HFFc6 (cell line): ENCODE measurements around the gene OR2T6. TPM values are rescaled to one million over a fixed set of nuclear protein-coding genes. Genes with fewer than 3 reads are reported as not detected.
"Not testable (repeated sequence)": the region's sequence is repeated elsewhere in the genome, so short reads cannot be mapped to it uniquely, and the experiment has no call there.

Experiments used
- DNase-seq: peaks from one replicate; pipeline ENCODE4 v3.0.0-alpha.2; 2018
- H3K27ac Mint-ChIP-seq: 2 replicates; pipeline ENCODE4 v1.8.0; 2020; ENCODE audit warnings: mild to moderate bottlenecking, mixed read lengths
- H3K27me3 Mint-ChIP-seq: 2 replicates; pipeline ENCODE4 v1.8.0; 2021; ENCODE audit warnings: mild to moderate bottlenecking, moderate library complexity, mixed read lengths; ENCODE audit not compliant: insufficient read depth
- H3K36me3 Mint-ChIP-seq: 2 replicates; pipeline ENCODE4 v1.8.0; 2021; ENCODE audit warnings: low read depth, mixed read lengths
- H3K4me1 Mint-ChIP-seq: 2 replicates; pipeline ENCODE4 v1.8.0; 2020; ENCODE audit warnings: low read depth, mixed read lengths
- H3K4me3 Mint-ChIP-seq: 2 replicates; pipeline ENCODE4 v1.8.0; 2020; ENCODE audit warnings: mild to moderate bottlenecking, moderate library complexity, mixed read lengths
- H3K9me3 Mint-ChIP-seq: 2 replicates; pipeline ENCODE4 v1.8.0; 2020; ENCODE audit warnings: mild to moderate bottlenecking, mixed read lengths
- total RNA-seq, 6 experiments: library from RNA; stranded (reverse); fragmentation: NEBNext Ultra II Directional; extraction: Animal tissue kit (Norgen Biotek cat#: 25700); gene quantifications; 2 replicates in 1 of 6; 3 replicates in 5 of 6; pipeline ENCODE4 v1.2.3, GENCODE V29; 2021
- TF ChIP-seq, protein P1 (sequence below): fragments of 200-600 bp; sonication (generic); IDR thresholded peaks from 2 replicates; pipeline ENCODE4 v1.5.0; 2021; ENCODE audit warnings: antibody characterized with exemption, mild to moderate bottlenecking

OR2T6 gene
- total RNA-seq, 6 experiments from 2014 or later, result not detected

DNA sequence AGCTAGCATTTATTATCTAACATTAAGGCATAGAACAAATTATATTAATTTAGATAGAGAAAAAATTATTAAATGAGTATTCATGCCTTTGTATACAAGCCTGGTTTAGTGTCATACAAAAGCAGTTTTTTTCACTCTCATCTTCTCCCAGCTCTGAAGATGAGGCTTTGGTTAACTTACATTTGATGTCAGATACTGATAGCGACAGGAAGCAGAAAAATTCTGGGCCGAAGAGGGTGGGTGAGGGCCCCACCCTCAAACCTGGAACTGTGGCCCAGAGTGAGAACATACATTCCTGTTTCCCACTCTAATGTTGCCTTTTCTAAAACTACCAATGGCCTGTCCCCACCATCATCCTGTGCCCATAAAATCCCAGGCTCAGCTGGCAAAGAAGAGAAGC, 42.3 kb downstream of the OR2T6 start:
- no peaks in the 10 kb centered on the region for H3K4me1 Mint-ChIP-seq
- TF ChIP-seq, protein P1, sequence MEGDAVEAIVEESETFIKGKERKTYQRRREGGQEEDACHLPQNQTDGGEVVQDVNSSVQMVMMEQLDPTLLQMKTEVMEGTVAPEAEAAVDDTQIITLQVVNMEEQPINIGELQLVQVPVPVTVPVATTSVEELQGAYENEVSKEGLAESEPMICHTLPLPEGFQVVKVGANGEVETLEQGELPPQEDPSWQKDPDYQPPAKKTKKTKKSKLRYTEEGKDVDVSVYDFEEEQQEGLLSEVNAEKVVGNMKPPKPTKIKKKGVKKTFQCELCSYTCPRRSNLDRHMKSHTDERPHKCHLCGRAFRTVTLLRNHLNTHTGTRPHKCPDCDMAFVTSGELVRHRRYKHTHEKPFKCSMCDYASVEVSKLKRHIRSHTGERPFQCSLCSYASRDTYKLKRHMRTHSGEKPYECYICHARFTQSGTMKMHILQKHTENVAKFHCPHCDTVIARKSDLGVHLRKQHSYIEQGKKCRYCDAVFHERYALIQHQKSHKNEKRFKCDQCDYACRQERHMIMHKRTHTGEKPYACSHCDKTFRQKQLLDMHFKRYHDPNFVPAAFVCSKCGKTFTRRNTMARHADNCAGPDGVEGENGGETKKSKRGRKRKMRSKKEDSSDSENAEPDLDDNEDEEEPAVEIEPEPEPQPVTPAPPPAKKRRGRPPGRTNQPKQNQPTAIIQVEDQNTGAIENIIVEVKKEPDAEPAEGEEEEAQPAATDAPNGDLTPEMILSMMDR, result no peak
- H3K27me3 Mint-ChIP-seq, result no peaks in the 10 kb centered on the region; the same call in 1 of the 2 replicates
- peaks cover 62% of the 10 kb centered on the region for H3K9me3 Mint-ChIP-seq
- no peak overlapping the region for H3K27ac Mint-ChIP-seq
- H3K4me3 Mint-ChIP-seq, result no peak overlapping the region
- H3K36me3 Mint-ChIP-seq, result no peaks in the 10 kb centered on the region
- DNase-seq, result no peak

DNA sequence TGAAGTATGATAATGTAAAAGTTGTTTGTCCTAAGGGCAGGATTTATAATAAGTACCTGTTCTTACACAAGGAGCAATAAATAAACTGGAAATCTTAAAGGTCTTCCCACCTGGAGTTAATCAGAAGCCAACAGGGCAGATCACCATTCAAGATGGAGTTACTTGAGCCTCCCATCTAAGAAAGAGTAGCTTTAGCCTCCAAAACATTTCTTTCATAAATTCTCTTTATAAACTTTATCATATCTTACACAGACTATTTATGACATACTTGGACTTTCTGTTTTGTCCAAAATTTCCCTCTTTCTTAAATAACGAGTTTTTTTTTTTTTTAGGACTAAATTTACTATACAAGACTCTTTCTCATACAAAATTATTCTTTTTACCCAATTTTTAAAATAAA, 45.8 kb downstream of the OR2T6 start:
- H3K27ac Mint-ChIP-seq, result no peak overlapping the region
- H3K27me3 Mint-ChIP-seq, result no peaks in the 10 kb centered on the region; the same call in 1 of the 2 replicates
- H3K9me3 Mint-ChIP-seq, result peaks cover 59% of the 10 kb centered on the region
- no peaks in the 10 kb centered on the region for H3K36me3 Mint-ChIP-seq
- no peaks in the 10 kb centered on the region for H3K4me1 Mint-ChIP-seq
- H3K4me3 Mint-ChIP-seq, result no peak overlapping the region
- DNase-seq, result no peak
- TF ChIP-seq, protein P1, result no peak

DNA sequence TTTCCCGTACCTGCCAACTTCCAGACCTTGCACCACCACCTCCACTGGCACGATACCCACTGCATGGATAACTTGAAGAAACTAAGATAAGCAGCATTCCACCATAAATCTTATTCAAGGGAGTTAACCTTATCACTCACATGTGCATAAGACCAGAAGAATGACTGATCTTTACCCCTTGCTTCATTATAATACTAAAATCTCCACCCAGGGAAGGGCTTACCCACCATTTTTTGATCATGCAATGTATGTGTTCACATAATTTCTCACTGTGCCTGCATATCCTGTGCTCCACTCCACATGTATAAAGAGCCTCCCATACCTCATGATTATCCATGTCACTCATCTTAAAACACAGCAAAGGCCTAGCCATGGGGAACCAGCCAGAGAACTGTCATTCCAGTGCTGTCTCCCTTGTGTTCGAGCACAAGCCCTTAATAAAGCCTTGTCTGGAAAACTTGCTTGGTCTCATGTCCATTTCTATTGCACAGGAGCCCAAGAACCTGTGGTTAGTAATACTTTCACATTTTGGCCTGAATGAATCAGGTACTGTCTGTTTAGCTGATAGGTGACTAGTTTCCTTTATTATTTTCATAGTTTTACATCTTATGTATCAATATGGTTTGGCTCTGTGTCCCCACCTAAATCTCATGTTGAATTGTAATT, 52.1 kb downstream of the OR2T6 start:
- DNase-seq, H3K4me3 Mint-ChIP-seq, H3K27me3 Mint-ChIP-seq, H3K36me3 Mint-ChIP-seq, H3K4me1 Mint-ChIP-seq, H3K27ac Mint-ChIP-seq: not testable (repeated sequence)
- peaks cover 38% of the 10 kb centered on the region for H3K9me3 Mint-ChIP-seq

DNA sequence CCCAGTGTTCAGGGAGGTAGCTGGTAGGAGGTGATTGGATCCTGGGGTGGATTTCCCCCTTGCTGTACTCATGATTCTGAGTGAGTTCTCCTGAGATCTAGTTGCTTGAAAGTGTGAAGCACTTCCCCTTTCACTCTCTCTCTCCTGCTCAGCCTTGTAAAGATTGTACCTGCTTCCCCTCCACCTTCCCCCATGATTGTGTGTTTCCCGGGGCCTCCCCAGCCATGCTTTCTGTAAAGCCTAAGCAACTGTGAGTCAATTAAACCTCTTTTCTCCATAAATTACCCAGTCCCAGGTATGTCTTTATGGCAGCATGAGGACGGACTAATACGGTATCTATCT, 52.6 kb downstream of the OR2T6 start:
- H3K9me3 Mint-ChIP-seq, result peaks cover 33% of the 10 kb centered on the region
- not testable (repeated sequence) for DNase-seq, H3K27me3 Mint-ChIP-seq, H3K27ac Mint-ChIP-seq, H3K36me3 Mint-ChIP-seq, H3K4me1 Mint-ChIP-seq, H3K4me3 Mint-ChIP-seq

DNA sequence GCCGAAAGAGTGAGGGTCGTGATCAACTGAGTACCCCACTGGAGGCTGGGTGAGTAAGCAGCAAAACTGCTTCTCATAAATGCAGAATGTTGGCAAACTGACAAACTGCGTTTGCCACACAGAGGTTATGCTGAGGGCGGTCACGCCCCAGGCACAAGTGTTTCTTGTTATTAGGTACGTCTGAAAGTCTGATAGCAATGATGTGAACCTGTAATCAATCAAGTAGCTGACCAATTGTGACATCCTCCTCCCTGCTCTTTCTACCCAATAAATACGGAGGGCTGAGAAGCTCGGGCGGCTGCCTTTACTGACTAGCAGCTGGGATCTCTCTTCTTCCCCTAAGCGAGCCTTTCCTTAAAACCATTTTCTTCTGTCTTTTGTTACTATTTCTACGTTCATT, 56.1 kb downstream of the OR2T6 start:
- H3K27me3 Mint-ChIP-seq, H3K4me1 Mint-ChIP-seq, H3K4me3 Mint-ChIP-seq, H3K36me3 Mint-ChIP-seq, DNase-seq, H3K27ac Mint-ChIP-seq: not testable (repeated sequence)
- H3K9me3 Mint-ChIP-seq, result peaks cover 25% of the 10 kb centered on the region

DNA sequence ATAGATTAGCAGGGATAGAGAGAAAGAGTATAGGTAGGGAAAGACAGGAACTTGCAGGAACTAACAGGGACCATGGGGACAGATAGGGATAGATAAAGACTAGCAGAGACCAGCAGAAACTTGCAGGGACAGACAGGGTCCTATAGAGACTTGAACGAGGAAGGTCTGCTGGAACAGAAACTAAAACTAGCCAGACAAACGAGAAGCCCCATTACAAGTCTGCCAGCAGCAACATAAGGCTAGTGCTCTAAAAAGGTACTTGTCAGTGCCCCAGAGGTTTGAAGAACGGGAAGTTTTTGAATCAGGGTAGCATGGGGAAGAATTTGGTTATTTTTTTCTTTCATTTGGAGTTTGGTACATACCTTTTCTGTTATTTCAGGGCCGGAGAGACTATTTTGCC, 56.7 kb downstream of the OR2T6 start:
- DNase-seq, H3K36me3 Mint-ChIP-seq, H3K27ac Mint-ChIP-seq, H3K27me3 Mint-ChIP-seq, H3K4me1 Mint-ChIP-seq, H3K4me3 Mint-ChIP-seq: not testable (repeated sequence)
- H3K9me3 Mint-ChIP-seq, result peaks cover 20% of the 10 kb centered on the region

DNA sequence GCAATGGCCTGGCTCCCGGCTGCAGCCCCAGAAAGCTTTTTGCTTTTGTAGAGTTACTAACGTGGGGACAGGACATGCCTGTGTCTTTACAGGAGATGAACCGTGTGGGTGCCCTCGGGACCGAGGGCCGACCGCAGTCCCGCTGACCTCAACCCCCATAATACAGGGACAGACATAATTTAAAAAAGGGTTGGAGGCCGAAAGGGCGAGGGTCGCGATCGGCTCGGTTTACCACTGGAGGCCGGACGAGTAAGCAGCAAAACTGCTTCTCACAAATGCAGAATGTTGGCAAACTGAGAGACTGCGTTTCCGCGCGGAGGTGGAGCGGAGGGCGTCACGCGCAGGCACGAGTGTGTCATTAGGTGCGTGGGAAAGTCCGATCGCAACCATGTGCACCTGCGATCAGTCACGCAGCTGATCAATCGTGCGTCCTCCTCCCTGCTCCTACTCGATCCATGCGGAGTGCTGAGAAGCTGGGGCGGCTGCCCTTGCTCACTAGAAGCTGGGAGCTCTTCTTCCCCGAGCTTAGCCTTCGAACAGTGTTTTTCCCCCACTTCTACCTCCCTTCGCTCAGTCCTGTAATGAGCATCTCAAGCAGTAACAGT, 58.4 kb downstream of the OR2T6 start:
- H3K27me3 Mint-ChIP-seq, DNase-seq, H3K27ac Mint-ChIP-seq, H3K36me3 Mint-ChIP-seq, H3K4me1 Mint-ChIP-seq, H3K4me3 Mint-ChIP-seq: not testable (repeated sequence)
- H3K9me3 Mint-ChIP-seq, result peaks cover 13% of the 10 kb centered on the region

DNA sequence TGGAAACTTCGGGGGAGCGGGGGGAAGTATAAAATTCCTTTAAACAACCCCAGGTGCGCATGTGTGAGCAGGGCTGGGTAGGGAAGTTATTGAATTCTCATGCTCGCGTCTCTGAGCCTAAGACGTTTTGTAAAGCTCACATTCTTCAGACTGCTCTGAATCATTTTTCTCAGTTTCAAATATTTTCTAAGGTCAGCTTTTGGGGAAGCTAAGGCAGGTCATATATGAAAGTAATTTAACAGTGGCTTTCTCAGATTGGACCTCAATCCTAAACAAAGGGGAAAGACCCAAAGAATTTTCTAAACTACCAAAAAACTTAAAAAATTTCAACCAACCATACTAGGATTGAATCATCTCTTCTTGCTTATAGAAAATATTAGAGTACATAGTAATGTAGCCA, 59.4 kb downstream of the OR2T6 start:
- not testable (repeated sequence) for H3K4me3 Mint-ChIP-seq, DNase-seq, H3K27me3 Mint-ChIP-seq, H3K27ac Mint-ChIP-seq, H3K36me3 Mint-ChIP-seq, H3K4me1 Mint-ChIP-seq
- peaks cover 12% of the 10 kb centered on the region for H3K9me3 Mint-ChIP-seq

DNA sequence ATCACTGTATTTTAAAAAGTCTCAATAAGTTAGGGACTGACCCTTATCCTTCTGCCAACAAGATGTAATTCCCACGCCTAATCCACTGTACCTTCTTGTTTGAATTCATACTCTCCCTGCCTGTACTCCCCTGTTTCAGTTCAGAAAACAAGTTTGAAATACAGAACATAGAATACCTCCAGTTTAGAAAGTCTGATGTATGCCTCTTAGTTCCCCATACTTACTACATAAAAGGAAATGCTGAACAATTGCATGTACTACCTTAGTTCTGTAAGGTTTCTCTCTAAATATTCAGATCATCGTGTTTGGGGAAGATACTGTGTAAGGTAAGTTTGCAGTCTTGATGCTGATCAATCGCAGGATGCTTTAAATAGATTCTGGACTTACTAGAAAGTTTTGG, 60.8 kb downstream of the OR2T6 start:
- H3K27me3 Mint-ChIP-seq, H3K4me1 Mint-ChIP-seq, DNase-seq, H3K4me3 Mint-ChIP-seq, H3K27ac Mint-ChIP-seq, H3K36me3 Mint-ChIP-seq: not testable (repeated sequence)
- peaks cover 12% of the 10 kb centered on the region for H3K9me3 Mint-ChIP-seq

DNA sequence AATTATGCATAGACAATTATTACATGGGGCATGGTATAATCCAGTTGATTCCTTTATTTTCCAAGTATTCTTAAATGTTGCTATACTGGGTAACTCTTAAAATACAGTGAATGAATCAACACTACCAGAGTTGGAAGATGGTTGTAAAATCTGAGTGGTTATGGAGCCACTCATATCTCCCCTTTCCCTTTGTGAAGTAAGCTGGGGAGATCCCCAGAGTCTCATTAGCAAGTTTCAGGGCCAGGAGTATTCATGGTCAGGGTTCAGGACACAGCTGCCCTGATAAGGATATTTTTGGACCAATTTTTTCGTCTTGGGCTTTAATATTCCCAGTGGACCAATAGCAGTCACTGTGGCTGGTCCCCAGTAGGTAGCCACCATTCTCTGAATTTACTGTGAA, 63.1 kb downstream of the OR2T6 start:
- not testable (repeated sequence) for H3K36me3 Mint-ChIP-seq, H3K4me3 Mint-ChIP-seq, H3K4me1 Mint-ChIP-seq, DNase-seq, H3K27ac Mint-ChIP-seq, H3K27me3 Mint-ChIP-seq
- peaks cover 28% of the 10 kb centered on the region for H3K9me3 Mint-ChIP-seq

DNA sequence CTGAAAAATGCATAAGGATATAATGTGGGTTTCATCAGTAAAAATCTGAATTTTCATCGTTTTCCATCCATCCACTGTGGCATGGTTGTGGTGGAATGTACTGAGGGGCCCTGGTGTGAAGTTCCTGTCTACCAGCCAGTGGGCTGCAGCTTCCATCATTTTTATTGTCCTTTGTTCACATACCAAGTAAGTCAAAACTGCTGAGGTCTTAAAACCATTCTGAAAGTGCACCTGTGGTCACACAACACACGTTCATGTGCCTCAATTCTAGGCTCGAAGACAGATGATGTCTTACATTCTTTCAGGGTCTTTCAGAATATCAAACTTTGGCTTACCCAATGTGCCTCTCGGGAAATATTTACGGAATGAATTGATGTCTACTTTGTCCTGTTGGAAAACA, 63.7 kb downstream of the OR2T6 start:
- not testable (repeated sequence) for H3K4me3 Mint-ChIP-seq, H3K27ac Mint-ChIP-seq
- peaks cover 30% of the 10 kb centered on the region for H3K9me3 Mint-ChIP-seq

More for the DNA sequence above, 63.7 kb downstream of the OR2T6 start:
- H3K36me3 Mint-ChIP-seq, H3K27me3 Mint-ChIP-seq, DNase-seq, H3K4me1 Mint-ChIP-seq: not testable (repeated sequence)
